ENCODE results near the gene PNPT1.

DNA sequence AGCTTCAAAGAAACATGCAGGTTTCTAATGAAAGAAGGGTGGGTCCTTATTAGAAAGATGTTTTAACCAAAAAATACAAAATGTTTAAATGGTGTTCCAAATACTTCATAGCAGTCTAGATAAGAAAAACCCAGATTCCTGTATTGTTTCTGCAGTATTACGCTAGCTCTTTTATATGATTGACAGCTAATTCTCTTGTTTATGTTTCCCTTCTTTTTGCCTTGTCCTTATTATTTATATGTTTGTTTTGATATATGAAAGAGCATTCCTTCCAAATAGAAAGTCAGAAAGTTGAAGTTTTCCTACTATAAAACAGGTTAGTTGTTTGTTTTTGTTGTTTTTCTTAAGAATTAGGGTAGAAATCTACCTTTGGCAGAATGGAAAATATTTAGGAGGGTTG, 41.1 kb upstream of the PNPT1 start:
- TF ChIP-seq TAF1 (IDR thresholded peaks at IDR 0.05; ENCODE audit: borderline replicate concordance, low read depth, low read length) (no peak), GABPA (IDR thresholded peaks at IDR 0.05; ENCODE audit: low read depth) (no peak), TEAD4 (IDR thresholded peaks at IDR 0.05; ENCODE audit: borderline replicate concordance, insufficient read depth) (no peak), RCOR1 (IDR thresholded peaks at IDR 0.05; ENCODE audit: low read length) (no peak), YY1 (IDR thresholded peaks at IDR 0.05; ENCODE audit: low read depth) (no peak), SIN3A (IDR thresholded peaks at IDR 0.05; ENCODE audit: borderline replicate concordance, low read depth, low read length) (no peak), EP300 (IDR thresholded peaks at IDR 0.05; ENCODE audit: borderline replicate concordance in 1 of 2, low read depth in 1 of 2, low read length in 1 of 2) (no peak), POLR2AphosphoS5 (IDR thresholded peaks at IDR 0.05; ENCODE audit: low read depth, low read length) (no peak)
- TF ChIP-seq, protein P1, sequence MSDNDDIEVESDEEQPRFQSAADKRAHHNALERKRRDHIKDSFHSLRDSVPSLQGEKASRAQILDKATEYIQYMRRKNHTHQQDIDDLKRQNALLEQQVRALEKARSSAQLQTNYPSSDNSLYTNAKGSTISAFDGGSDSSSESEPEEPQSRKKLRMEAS (IDR thresholded peaks at IDR 0.05; ENCODE audit: low read depth), result no peak
- TF ChIP-seq, protein P2, sequence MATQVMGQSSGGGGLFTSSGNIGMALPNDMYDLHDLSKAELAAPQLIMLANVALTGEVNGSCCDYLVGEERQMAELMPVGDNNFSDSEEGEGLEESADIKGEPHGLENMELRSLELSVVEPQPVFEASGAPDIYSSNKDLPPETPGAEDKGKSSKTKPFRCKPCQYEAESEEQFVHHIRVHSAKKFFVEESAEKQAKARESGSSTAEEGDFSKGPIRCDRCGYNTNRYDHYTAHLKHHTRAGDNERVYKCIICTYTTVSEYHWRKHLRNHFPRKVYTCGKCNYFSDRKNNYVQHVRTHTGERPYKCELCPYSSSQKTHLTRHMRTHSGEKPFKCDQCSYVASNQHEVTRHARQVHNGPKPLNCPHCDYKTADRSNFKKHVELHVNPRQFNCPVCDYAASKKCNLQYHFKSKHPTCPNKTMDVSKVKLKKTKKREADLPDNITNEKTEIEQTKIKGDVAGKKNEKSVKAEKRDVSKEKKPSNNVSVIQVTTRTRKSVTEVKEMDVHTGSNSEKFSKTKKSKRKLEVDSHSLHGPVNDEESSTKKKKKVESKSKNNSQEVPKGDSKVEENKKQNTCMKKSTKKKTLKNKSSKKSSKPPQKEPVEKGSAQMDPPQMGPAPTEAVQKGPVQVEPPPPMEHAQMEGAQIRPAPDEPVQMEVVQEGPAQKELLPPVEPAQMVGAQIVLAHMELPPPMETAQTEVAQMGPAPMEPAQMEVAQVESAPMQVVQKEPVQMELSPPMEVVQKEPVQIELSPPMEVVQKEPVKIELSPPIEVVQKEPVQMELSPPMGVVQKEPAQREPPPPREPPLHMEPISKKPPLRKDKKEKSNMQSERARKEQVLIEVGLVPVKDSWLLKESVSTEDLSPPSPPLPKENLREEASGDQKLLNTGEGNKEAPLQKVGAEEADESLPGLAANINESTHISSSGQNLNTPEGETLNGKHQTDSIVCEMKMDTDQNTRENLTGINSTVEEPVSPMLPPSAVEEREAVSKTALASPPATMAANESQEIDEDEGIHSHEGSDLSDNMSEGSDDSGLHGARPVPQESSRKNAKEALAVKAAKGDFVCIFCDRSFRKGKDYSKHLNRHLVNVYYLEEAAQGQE (IDR thresholded peaks at IDR 0.05; ENCODE audit: low read depth, low read length), result no peak
- TF ChIP-seq, protein P3, sequence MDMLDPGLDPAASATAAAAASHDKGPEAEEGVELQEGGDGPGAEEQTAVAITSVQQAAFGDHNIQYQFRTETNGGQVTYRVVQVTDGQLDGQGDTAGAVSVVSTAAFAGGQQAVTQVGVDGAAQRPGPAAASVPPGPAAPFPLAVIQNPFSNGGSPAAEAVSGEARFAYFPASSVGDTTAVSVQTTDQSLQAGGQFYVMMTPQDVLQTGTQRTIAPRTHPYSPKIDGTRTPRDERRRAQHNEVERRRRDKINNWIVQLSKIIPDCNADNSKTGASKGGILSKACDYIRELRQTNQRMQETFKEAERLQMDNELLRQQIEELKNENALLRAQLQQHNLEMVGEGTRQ (IDR thresholded peaks at IDR 0.05; ENCODE audit: borderline replicate concordance, low read depth, low read length), result no peak
- TF ChIP-seq, protein P4, sequence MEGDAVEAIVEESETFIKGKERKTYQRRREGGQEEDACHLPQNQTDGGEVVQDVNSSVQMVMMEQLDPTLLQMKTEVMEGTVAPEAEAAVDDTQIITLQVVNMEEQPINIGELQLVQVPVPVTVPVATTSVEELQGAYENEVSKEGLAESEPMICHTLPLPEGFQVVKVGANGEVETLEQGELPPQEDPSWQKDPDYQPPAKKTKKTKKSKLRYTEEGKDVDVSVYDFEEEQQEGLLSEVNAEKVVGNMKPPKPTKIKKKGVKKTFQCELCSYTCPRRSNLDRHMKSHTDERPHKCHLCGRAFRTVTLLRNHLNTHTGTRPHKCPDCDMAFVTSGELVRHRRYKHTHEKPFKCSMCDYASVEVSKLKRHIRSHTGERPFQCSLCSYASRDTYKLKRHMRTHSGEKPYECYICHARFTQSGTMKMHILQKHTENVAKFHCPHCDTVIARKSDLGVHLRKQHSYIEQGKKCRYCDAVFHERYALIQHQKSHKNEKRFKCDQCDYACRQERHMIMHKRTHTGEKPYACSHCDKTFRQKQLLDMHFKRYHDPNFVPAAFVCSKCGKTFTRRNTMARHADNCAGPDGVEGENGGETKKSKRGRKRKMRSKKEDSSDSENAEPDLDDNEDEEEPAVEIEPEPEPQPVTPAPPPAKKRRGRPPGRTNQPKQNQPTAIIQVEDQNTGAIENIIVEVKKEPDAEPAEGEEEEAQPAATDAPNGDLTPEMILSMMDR (IDR thresholded peaks at IDR 0.05), result no peak

Data from SK-N-SH (cell line).